WTC11 (cell line): ENCODE data around the gene HID1. TPM values are rescaled to one million over a fixed set of nuclear protein-coding genes. Genes with fewer than 3 reads are reported as not detected.

Source experiments
- ATAC-seq: fragments of 200-7000 bp; cut with Tn5 transposase; 2 replicates; pipeline ENCODE4 v1.10.0; 2021; ENCODE audit warnings: mild to moderate bottlenecking, moderate library complexity
- CTCF ChIA-PET: fragments of 300-600 bp; sonication (Branson Sonifier 250); formaldehyde crosslinking; loops from one replicate; lab custom pipeline; 2021; ENCODE audit warnings: antibody characterized with exemption; lab: Charles Lee
- POLR2A ChIA-PET: fragments of 350-600 bp; sonication (Branson Sonifier 250); formaldehyde crosslinking; loops from one replicate; lab custom pipeline; 2021; ENCODE audit warnings: antibody characterized with exemption; lab: Charles Lee
- DNase-seq: peaks from one replicate; pipeline ENCODE4 v3.0.0; 2021; ENCODE audit warnings: low spot score
- H3K27ac Mint-ChIP-seq: 2 replicates; pipeline ENCODE4 v1.8.0; 2021; ENCODE audit warnings: mixed read lengths
- H3K27me3 Mint-ChIP-seq: 2 replicates; pipeline ENCODE4 v1.8.0; 2021; ENCODE audit warnings: low read depth, mild to moderate bottlenecking, moderate library complexity, mixed read lengths
- H3K36me3 Mint-ChIP-seq: 2 replicates; pipeline ENCODE4 v1.8.0; 2021; ENCODE audit warnings: mixed read lengths
- H3K4me1 Mint-ChIP-seq: 2 replicates; pipeline ENCODE4 v1.8.0; 2022; ENCODE audit warnings: mixed read lengths
- H3K4me3 Mint-ChIP-seq: 2 replicates; pipeline ENCODE4 v1.8.0; 2021; ENCODE audit warnings: mild to moderate bottlenecking, moderate library complexity, mixed read lengths
- H3K9me3 Mint-ChIP-seq: 2 replicates; pipeline ENCODE4 v1.8.0; 2021; ENCODE audit warnings: mixed read lengths
- EMX1 ChIP-seq: fragments of 250-450 bp; sonication (Bioruptor Pico); IDR thresholded peaks from 2 replicates; pipeline ENCODE4 v1.8.0; 2021; ENCODE audit warnings: mild to moderate bottlenecking
- ESRRA ChIP-seq: sonication (generic); formaldehyde crosslinking; IDR thresholded peaks from 2 replicates; pipeline ENCODE4 v1.8.1; 2022; ENCODE audit warnings: mild to moderate bottlenecking, missing genetic modification reagents, borderline replicate concordance
- ETV6 ChIP-seq: sonication (generic); formaldehyde crosslinking; IDR thresholded peaks from 2 replicates; pipeline ENCODE4 v1.8.1; 2022; ENCODE audit warnings: mild to moderate bottlenecking, missing genetic modification reagents
- FOXJ3 ChIP-seq: sonication (generic); formaldehyde crosslinking; IDR thresholded peaks from 2 replicates; pipeline ENCODE4 v1.9.0; 2021; ENCODE audit warnings: missing genetic modification reagents, mild to moderate bottlenecking, borderline replicate concordance
- FOXK1 ChIP-seq: sonication (generic); formaldehyde crosslinking; IDR thresholded peaks from 2 replicates; pipeline ENCODE4 v1.8.0; 2022; ENCODE audit warnings: mild to moderate bottlenecking, moderate library complexity, missing genetic modification reagents
- GRHL2 ChIP-seq: fragments of 250-450 bp; sonication (Bioruptor Pico); IDR thresholded peaks from 2 replicates; pipeline ENCODE4 v1.8.0; 2022; ENCODE audit warnings: mild to moderate bottlenecking, moderate library complexity; ENCODE audit not compliant: insufficient replicate concordance, severe bottlenecking
- JAZF1 ChIP-seq: fragments of 250-450 bp; sonication (Bioruptor Pico); IDR thresholded peaks from 2 replicates; pipeline ENCODE4 v1.9.0; 2021; ENCODE audit warnings: moderate library complexity, mild to moderate bottlenecking, inconsistent platforms
- JUN ChIP-seq: sonication (generic); formaldehyde crosslinking; IDR thresholded peaks from 2 replicates; pipeline ENCODE4 v1.8.0; 2023; ENCODE audit warnings: mild to moderate bottlenecking, missing genetic modification reagents
- MXD4 ChIP-seq: fragments of 250-450 bp; sonication (Bioruptor Pico); IDR thresholded peaks from 2 replicates; pipeline ENCODE4 v1.8.0; 2021; ENCODE audit warnings: mild to moderate bottlenecking, moderate library complexity, borderline replicate concordance
- NFYB ChIP-seq: sonication (generic); formaldehyde crosslinking; conservative IDR thresholded peaks from 2 replicates; pipeline ENCODE4 v1.8.0; 2022; ENCODE audit warnings: low read depth, missing genetic modification reagents
- NR1H2 ChIP-seq: sonication (generic); formaldehyde crosslinking; IDR thresholded peaks from 2 replicates; pipeline ENCODE4 v1.9.0; 2021; ENCODE audit warnings: mild to moderate bottlenecking, moderate library complexity, missing genetic modification reagents
- NR3C1 ChIP-seq: sonication (generic); formaldehyde crosslinking; conservative IDR thresholded peaks from 2 replicates; pipeline ENCODE4 v1.8.1; 2023; ENCODE audit warnings: low read depth, mild to moderate bottlenecking, missing genetic modification reagents
- SMAD3 ChIP-seq: sonication (generic); formaldehyde crosslinking; IDR thresholded peaks from 2 replicates; pipeline ENCODE4 v1.8.0; 2022; ENCODE audit warnings: missing genetic modification reagents, mild to moderate bottlenecking, borderline replicate concordance
- ZNF671 ChIP-seq: fragments of 250-450 bp; sonication (Bioruptor Pico); IDR thresholded peaks from 2 replicates; pipeline ENCODE4 v1.8.0; 2021; ENCODE audit warnings: mild to moderate bottlenecking
- total RNA-seq: library from RNA; stranded (reverse); gene quantifications from 3 replicates; pipeline ENCODE4 v1.2.3, GENCODE V29; 2021
- TF ChIP-seq, protein P1 (sequence below): fragments of 250-450 bp; sonication (Bioruptor Pico); IDR thresholded peaks from 2 replicates; pipeline ENCODE4 v2.1.2; 2022; ENCODE audit warnings: mild to moderate bottlenecking, moderate library complexity
- TF ChIP-seq, protein P2 (sequence below): fragments of 250-450 bp; sonication (Bioruptor Pico); IDR thresholded peaks from 2 replicates; pipeline ENCODE4 v1.9.0; 2021; ENCODE audit warnings: mild to moderate bottlenecking, borderline replicate concordance
- TF ChIP-seq, protein P3 (sequence below): sonication (generic); formaldehyde crosslinking; IDR thresholded peaks from 2 replicates; pipeline ENCODE4 v1.8.0; 2022; ENCODE audit warnings: mild to moderate bottlenecking, missing genetic modification reagents
- TF ChIP-seq, protein P4 (sequence below): sonication (generic); formaldehyde crosslinking; IDR thresholded peaks from 2 replicates; pipeline ENCODE4 v1.8.1; 2022; ENCODE audit warnings: missing genetic modification reagents, borderline replicate concordance
- TF ChIP-seq, protein P5 (sequence below): sonication (generic); formaldehyde crosslinking; IDR thresholded peaks from 2 replicates; pipeline ENCODE4 v1.8.1; 2023; ENCODE audit warnings: mild to moderate bottlenecking, missing genetic modification reagents
- TF ChIP-seq, protein P6 (sequence below): sonication (generic); formaldehyde crosslinking; IDR thresholded peaks from 2 replicates; pipeline ENCODE4 v1.8.1; 2023; ENCODE audit warnings: mild to moderate bottlenecking, missing genetic modification reagents
- TF ChIP-seq, protein P7 (sequence below): fragments of 250-450 bp; sonication (Bioruptor Pico); conservative IDR thresholded peaks from 2 replicates; pipeline ENCODE4 v1.9.0; 2021; ENCODE audit warnings: mild to moderate bottlenecking
- TF ChIP-seq, protein P8 (sequence below): fragments of 250-450 bp; sonication (Bioruptor Pico); IDR thresholded peaks from 2 replicates; pipeline ENCODE4 v1.9.0; 2021; ENCODE audit warnings: mild to moderate bottlenecking

HID1 gene
- total RNA-seq, 1 experiment from 2014 or later: 16.7 TPM

DNA sequence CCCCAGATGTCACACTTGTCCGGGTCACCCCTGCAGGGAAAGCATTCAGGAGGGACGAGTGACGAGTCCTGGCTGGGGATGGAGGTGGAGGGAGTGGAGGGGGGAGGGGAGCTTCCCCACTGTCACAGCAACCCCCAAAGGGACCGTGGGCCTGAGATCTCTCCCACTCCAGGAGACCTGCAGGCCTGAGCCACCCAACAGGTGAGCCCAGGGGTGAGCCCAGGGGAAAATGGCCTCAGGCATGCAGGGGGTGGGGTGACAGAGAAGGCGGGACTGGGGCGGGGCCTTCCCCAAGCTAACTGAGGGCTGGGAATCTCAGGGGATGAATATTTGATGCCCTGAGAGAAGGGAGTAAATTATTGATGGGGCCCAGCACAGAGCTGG, 51.9 kb downstream of the HID1 start:
- no peaks in the 10 kb centered on the region for H3K9me3 Mint-ChIP-seq
- POLR2A ChIA-PET: no interaction called here
- peaks cover 46% of the 10 kb centered on the region for H3K27me3 Mint-ChIP-seq
- ATAC-seq: peak; percentile 22; the same call in 1 of the 2 replicates
- TF ChIP-seq MXD4 (CRISPR knock-in tag): no peak
- TF ChIP-seq EMX1 (CRISPR knock-in tag): no peak
- TF ChIP-seq ETV6: no peak
- no peak for TF ChIP-seq SMAD3 (CRISPR knock-in tag)
- TF ChIP-seq, all 79 proteins: peak for 0
- Mint-ChIP-seq H3K4me1 (peaks cover 13% of the 10 kb centered on the region), H3K36me3 (no peaks in the 10 kb centered on the region), H3K27ac (no peak overlapping the region), H3K4me3 (no peak overlapping the region)
- no peak for DNase-seq
- CTCF ChIA-PET: interaction anchor here (0.6 to 7.8 kb wide), 16 partner anchors 11 to 150 kb away, joined by 3 to 206 read pairs (median 8); partner anchors contain the start of genes FDXR, GRIN2C and OTOP3

DNA sequence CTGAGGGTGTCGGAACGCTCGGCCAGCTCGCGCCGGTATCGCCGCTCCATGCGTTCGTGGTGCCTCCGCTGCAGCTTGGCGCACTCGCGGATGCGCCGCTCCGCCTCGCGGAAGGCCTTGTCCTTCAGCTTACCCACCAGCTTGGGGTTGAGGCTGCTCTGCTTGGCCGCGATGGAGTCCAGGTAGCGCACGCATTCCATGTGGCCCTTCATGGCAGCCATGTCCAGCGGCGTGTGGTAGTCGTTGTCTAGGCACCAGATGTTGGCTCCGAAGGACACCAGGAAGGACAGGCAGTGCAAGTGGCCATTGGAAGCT, 52.3 kb downstream of the HID1 start:
- CTCF ChIA-PET: interaction anchor here (0.8 to 7.8 kb wide), 17 partner anchors 11 to 211 kb away, joined by 3 to 206 read pairs (median 7); partner anchors contain the start of genes FDXR, GRIN2C, NT5C and OTOP3
- H3K4me3 Mint-ChIP-seq: no peak overlapping the region
- POLR2A ChIA-PET: no interaction called here
- no peak for TF ChIP-seq ZNF671 (CRISPR knock-in tag)
- no peak for TF ChIP-seq JUN (CRISPR knock-in tag)
- no peak for TF ChIP-seq ESRRA
- TF ChIP-seq, protein P1, sequence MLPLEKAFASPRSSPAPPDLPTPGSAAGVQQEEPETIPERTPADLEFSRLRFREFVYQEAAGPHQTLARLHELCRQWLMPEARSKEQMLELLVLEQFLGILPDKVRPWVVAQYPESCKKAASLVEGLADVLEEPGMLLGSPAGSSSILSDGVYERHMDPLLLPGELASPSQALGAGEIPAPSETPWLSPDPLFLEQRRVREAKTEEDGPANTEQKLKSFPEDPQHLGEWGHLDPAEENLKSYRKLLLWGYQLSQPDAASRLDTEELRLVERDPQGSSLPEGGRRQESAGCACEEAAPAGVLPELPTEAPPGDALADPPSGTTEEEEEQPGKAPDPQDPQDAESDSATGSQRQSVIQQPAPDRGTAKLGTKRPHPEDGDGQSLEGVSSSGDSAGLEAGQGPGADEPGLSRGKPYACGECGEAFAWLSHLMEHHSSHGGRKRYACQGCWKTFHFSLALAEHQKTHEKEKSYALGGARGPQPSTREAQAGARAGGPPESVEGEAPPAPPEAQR: no peak
- TF ChIP-seq NFYB (CRISPR knock-in tag): no peak
- TF ChIP-seq, protein P2, sequence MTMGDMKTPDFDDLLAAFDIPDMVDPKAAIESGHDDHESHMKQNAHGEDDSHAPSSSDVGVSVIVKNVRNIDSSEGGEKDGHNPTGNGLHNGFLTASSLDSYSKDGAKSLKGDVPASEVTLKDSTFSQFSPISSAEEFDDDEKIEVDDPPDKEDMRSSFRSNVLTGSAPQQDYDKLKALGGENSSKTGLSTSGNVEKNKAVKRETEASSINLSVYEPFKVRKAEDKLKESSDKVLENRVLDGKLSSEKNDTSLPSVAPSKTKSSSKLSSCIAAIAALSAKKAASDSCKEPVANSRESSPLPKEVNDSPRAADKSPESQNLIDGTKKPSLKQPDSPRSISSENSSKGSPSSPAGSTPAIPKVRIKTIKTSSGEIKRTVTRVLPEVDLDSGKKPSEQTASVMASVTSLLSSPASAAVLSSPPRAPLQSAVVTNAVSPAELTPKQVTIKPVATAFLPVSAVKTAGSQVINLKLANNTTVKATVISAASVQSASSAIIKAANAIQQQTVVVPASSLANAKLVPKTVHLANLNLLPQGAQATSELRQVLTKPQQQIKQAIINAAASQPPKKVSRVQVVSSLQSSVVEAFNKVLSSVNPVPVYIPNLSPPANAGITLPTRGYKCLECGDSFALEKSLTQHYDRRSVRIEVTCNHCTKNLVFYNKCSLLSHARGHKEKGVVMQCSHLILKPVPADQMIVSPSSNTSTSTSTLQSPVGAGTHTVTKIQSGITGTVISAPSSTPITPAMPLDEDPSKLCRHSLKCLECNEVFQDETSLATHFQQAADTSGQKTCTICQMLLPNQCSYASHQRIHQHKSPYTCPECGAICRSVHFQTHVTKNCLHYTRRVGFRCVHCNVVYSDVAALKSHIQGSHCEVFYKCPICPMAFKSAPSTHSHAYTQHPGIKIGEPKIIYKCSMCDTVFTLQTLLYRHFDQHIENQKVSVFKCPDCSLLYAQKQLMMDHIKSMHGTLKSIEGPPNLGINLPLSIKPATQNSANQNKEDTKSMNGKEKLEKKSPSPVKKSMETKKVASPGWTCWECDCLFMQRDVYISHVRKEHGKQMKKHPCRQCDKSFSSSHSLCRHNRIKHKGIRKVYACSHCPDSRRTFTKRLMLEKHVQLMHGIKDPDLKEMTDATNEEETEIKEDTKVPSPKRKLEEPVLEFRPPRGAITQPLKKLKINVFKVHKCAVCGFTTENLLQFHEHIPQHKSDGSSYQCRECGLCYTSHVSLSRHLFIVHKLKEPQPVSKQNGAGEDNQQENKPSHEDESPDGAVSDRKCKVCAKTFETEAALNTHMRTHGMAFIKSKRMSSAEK (CRISPR knock-in tag): no peak
- TF ChIP-seq, protein P3, sequence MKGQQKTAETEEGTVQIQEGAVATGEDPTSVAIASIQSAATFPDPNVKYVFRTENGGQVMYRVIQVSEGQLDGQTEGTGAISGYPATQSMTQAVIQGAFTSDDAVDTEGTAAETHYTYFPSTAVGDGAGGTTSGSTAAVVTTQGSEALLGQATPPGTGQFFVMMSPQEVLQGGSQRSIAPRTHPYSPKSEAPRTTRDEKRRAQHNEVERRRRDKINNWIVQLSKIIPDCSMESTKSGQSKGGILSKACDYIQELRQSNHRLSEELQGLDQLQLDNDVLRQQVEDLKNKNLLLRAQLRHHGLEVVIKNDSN (CRISPR knock-in tag): no peak
- TF ChIP-seq, protein P4, sequence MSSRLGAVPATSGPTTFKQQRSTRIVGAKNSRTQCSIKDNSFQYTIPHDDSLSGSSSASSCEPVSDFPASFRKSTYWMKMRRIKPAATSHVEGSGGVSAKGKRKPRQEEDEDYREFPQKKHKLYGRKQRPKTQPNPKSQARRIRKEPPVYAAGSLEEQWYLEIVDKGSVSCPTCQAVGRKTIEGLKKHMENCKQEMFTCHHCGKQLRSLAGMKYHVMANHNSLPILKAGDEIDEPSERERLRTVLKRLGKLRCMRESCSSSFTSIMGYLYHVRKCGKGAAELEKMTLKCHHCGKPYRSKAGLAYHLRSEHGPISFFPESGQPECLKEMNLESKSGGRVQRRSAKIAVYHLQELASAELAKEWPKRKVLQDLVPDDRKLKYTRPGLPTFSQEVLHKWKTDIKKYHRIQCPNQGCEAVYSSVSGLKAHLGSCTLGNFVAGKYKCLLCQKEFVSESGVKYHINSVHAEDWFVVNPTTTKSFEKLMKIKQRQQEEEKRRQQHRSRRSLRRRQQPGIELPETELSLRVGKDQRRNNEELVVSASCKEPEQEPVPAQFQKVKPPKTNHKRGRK: no peak
- TF ChIP-seq GRHL2 (CRISPR knock-in tag): no peak
- TF ChIP-seq, protein P5, sequence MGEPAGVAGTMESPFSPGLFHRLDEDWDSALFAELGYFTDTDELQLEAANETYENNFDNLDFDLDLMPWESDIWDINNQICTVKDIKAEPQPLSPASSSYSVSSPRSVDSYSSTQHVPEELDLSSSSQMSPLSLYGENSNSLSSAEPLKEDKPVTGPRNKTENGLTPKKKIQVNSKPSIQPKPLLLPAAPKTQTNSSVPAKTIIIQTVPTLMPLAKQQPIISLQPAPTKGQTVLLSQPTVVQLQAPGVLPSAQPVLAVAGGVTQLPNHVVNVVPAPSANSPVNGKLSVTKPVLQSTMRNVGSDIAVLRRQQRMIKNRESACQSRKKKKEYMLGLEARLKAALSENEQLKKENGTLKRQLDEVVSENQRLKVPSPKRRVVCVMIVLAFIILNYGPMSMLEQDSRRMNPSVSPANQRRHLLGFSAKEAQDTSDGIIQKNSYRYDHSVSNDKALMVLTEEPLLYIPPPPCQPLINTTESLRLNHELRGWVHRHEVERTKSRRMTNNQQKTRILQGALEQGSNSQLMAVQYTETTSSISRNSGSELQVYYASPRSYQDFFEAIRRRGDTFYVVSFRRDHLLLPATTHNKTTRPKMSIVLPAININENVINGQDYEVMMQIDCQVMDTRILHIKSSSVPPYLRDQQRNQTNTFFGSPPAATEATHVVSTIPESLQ (CRISPR knock-in tag): no peak
- TF ChIP-seq, protein P6, sequence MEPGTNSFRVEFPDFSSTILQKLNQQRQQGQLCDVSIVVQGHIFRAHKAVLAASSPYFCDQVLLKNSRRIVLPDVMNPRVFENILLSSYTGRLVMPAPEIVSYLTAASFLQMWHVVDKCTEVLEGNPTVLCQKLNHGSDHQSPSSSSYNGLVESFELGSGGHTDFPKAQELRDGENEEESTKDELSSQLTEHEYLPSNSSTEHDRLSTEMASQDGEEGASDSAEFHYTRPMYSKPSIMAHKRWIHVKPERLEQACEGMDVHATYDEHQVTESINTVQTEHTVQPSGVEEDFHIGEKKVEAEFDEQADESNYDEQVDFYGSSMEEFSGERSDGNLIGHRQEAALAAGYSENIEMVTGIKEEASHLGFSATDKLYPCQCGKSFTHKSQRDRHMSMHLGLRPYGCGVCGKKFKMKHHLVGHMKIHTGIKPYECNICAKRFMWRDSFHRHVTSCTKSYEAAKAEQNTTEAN (CRISPR knock-in tag): no peak
- TF ChIP-seq NR1H2 (CRISPR knock-in tag): no peak
- no peak for TF ChIP-seq JAZF1 (CRISPR knock-in tag)
- TF ChIP-seq NR3C1 (CRISPR knock-in tag): no peak
- TF ChIP-seq FOXK1: no peak
- TF ChIP-seq, protein P7, sequence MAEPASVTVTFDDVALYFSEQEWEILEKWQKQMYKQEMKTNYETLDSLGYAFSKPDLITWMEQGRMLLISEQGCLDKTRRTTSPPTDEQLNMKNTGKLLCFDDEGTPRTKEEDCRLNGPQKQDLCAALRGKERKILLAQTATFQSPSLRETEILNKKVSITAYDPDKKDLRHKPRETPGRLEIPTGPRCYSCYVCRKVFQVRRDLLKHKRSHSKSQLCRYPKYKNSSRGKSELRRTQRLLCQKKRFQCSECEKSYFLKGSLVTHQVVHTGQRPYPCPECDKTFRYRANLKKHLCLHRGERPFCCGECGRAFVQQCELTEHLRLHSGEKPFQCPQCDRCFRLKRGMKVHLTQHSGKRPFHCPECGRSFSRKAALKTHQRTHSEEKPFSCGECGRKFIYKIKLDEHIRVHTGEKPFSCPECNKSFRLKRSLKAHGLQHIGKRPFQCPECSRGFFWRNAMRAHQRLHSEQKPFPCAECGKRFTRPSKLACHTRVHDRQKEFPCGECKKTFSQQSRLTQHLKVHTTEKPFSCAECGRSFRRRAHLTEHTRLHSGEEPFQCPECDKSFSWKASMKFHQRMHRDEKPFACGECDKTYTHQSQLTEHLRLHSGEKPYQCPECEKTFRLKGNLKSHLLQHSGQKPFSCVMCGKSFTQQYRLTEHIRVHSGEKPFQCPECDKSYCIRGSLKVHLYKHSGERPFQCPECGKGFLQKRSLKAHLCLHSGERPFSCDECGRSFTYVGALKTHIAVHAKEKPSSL (CRISPR knock-in tag): no peak
- TF ChIP-seq, protein P8, sequence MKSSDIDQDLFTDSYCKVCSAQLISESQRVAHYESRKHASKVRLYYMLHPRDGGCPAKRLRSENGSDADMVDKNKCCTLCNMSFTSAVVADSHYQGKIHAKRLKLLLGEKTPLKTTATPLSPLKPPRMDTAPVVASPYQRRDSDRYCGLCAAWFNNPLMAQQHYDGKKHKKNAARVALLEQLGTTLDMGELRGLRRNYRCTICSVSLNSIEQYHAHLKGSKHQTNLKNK (CRISPR knock-in tag): no peak
- TF ChIP-seq FOXJ3 (CRISPR knock-in tag): no peak

More for the DNA sequence above, 52.3 kb downstream of the HID1 start:
- Mint-ChIP-seq H3K36me3 (no peaks in the 10 kb centered on the region), H3K4me1 (peaks cover 13% of the 10 kb centered on the region), H3K27me3 (peaks cover 42% of the 10 kb centered on the region), H3K9me3 (no peaks in the 10 kb centered on the region), H3K27ac (no peak overlapping the region)
- ATAC-seq (no peak), DNase-seq (no peak)
